Brain microvascular endothelial cell (primary cell): ENCODE measurements around the gene TJP3.

Experiments used
- DNase-seq: peaks from one replicate; pipeline ENCODE4 v3.0.0-alpha.2; 2020
- H3K27ac ChIP-seq: fragments of 250-450 bp; sonication (Bioruptor Pico); 2 replicates; pipeline ENCODE4 v1.5.1; 2020; ENCODE audit warnings: mild to moderate bottlenecking, moderate library complexity
- H3K27me3 ChIP-seq: fragments of 250-450 bp; sonication (Bioruptor Pico); replicated peaks from 2 replicates; pipeline ENCODE4 v1.5.1; 2020; ENCODE audit warnings: mild to moderate bottlenecking
- H3K36me3 ChIP-seq: fragments of 250-450 bp; sonication (Bioruptor Pico); replicated peaks from 2 replicates; pipeline ENCODE4 v1.5.1; 2020; ENCODE audit warnings: mild to moderate bottlenecking
- H3K4me3 ChIP-seq: 2 replicates; pipeline ENCODE4 v1.5.1; 2011; ENCODE audit warnings: low read depth, mild to moderate bottlenecking, control low read depth, low read length, moderate library complexity
- CTCF ChIP-seq: IDR thresholded peaks from 2 replicates; pipeline ENCODE4 v1.5.1; 2011; ENCODE audit warnings: low read depth, mild to moderate bottlenecking, moderate library complexity, low read length, control low read depth, inconsistent platforms; ENCODE audit errors: missing control alignments
- in situ Hi-C: cut with HindIII; loops from 2 replicates; pipeline ENCODE4 v1.10.0; 2017; ENCODE audit warnings: low sequenced_read_pairs, low pct_ligation_motif_present

Gene TJP3

GRCh38 chr19:3798137-3798536 lies 90.0 kb downstream of the TJP3 start:
- Histone ChIP-seq H3K27ac (no peak overlapping the region), H3K36me3 (no peaks in the 10 kb centered on the region), H3K27me3 (peaks cover 23% of the 10 kb centered on the region), H3K4me3 (no peak overlapping the region)
- no peak for TF ChIP-seq CTCF
- DNase-seq, result no peak
- in situ Hi-C loops, result no loop called here
